ENCODE data around the gene AMMECR1L.

The AMMECR1L gene

GRCh38 chr2:127927384-127927783, 41.6 kb upstream of the AMMECR1L start:
- no peak for DNase-seq (ENCODE audit: low read depth in 1 of 2, low spot score in 1 of 2)
- no peaks in the 10 kb centered on the region for H3K27me3 ChIP-seq (ENCODE audit: insufficient read depth, poor library complexity, severe bottlenecking)
- TF ChIP-seq GABPA (IDR thresholded peaks at IDR 0.05; ENCODE audit: low read depth), result no peak
- no peak for TF ChIP-seq CTCF (IDR thresholded peaks at IDR 0.05; ENCODE audit: insufficient read depth, low read length)
- TF ChIP-seq, protein P1, sequence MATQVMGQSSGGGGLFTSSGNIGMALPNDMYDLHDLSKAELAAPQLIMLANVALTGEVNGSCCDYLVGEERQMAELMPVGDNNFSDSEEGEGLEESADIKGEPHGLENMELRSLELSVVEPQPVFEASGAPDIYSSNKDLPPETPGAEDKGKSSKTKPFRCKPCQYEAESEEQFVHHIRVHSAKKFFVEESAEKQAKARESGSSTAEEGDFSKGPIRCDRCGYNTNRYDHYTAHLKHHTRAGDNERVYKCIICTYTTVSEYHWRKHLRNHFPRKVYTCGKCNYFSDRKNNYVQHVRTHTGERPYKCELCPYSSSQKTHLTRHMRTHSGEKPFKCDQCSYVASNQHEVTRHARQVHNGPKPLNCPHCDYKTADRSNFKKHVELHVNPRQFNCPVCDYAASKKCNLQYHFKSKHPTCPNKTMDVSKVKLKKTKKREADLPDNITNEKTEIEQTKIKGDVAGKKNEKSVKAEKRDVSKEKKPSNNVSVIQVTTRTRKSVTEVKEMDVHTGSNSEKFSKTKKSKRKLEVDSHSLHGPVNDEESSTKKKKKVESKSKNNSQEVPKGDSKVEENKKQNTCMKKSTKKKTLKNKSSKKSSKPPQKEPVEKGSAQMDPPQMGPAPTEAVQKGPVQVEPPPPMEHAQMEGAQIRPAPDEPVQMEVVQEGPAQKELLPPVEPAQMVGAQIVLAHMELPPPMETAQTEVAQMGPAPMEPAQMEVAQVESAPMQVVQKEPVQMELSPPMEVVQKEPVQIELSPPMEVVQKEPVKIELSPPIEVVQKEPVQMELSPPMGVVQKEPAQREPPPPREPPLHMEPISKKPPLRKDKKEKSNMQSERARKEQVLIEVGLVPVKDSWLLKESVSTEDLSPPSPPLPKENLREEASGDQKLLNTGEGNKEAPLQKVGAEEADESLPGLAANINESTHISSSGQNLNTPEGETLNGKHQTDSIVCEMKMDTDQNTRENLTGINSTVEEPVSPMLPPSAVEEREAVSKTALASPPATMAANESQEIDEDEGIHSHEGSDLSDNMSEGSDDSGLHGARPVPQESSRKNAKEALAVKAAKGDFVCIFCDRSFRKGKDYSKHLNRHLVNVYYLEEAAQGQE (IDR thresholded peaks at IDR 0.05; ENCODE audit: insufficient replicate concordance, low read depth), result no peak
- no peak for TF ChIP-seq POLR2AphosphoS5 (IDR thresholded peaks at IDR 0.05; ENCODE audit: low read depth)
- no peak for TF ChIP-seq SPI1 (IDR thresholded peaks at IDR 0.05; ENCODE audit: borderline replicate concordance, low read depth)
- H3K4me3 ChIP-seq (replicated peaks; ENCODE audit: insufficient read depth, low read length), result no peak overlapping the region
- no peak overlapping the region for H3K27ac ChIP-seq (replicated peaks)

DNA sequence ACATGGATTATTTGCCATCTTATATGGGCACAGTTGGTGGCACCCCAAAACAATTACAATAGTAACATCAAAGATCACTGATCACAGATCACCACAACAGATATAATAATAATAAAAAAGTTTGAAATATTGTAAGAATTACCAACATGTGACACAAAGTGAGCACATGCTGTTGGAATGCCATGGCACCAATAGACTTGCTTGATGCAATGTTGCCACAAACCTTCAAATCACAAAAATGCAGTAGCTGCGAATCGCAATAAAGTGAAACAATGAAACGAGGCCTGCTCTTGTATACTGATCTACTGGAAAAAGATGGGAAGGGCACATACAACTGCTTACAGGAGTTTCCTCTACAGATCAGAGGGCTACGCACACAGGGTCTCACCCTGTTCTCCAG, 32.2 kb upstream of the AMMECR1L start:
- TF ChIP-seq SPI1 (IDR thresholded peaks at IDR 0.05; ENCODE audit: borderline replicate concordance, low read depth) (no peak), CTCF (IDR thresholded peaks at IDR 0.05; ENCODE audit: insufficient read depth, low read length) (no peak), POLR2AphosphoS5 (IDR thresholded peaks at IDR 0.05; ENCODE audit: low read depth) (no peak), GABPA (IDR thresholded peaks at IDR 0.05; ENCODE audit: low read depth) (no peak)
- TF ChIP-seq, protein P1 (IDR thresholded peaks at IDR 0.05; ENCODE audit: insufficient replicate concordance, low read depth), result no peak
- no peak overlapping the region for H3K4me3 ChIP-seq (replicated peaks; ENCODE audit: insufficient read depth, low read length)
- no peak overlapping the region for H3K27ac ChIP-seq (replicated peaks)
- no peaks in the 10 kb centered on the region for H3K27me3 ChIP-seq (ENCODE audit: insufficient read depth, poor library complexity, severe bottlenecking)
- no peak for DNase-seq (ENCODE audit: low read depth in 1 of 2, low spot score in 1 of 2)

DNA sequence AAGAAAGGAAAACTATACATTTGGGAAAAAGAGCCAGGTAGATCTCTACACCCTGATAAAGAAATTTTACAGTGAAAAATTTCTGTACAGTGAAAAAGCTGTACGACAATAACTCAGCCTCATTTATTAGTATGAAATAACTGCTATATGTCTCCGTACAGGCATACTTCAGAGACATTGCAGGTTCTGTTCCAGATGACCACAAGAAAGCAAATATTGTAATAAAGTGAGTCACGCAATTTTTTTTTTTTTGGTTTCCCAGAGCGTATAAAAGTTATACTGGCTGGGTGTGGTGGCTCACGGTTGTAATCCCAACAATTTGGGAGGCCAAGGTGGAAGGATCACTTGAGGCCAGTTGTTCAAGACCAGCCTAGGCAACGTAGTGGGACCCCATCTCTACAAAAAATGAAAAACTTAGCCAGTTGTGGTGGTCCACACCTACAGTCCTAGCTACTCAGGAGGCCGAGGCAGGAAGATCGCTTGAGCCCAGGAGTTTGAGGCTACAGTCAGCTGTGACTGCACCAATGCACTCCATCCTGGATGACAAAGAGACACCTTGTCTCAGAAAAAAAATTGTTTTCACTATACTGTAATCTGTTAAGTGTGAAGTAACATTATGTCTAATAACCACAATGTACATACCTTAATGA, 28.2 kb upstream of the AMMECR1L start:
- no peak for DNase-seq (ENCODE audit: low read depth in 1 of 2, low spot score in 1 of 2)
- H3K27ac ChIP-seq (replicated peaks), result no peak overlapping the region
- no peak overlapping the region for H3K4me3 ChIP-seq (replicated peaks; ENCODE audit: insufficient read depth, low read length)
- no peaks in the 10 kb centered on the region for H3K27me3 ChIP-seq (ENCODE audit: insufficient read depth, poor library complexity, severe bottlenecking)
- TF ChIP-seq GABPA (IDR thresholded peaks at IDR 0.05; ENCODE audit: low read depth) (no peak), POLR2AphosphoS5 (IDR thresholded peaks at IDR 0.05; ENCODE audit: low read depth) (no peak), SPI1 (IDR thresholded peaks at IDR 0.05; ENCODE audit: borderline replicate concordance, low read depth) (no peak), CTCF (IDR thresholded peaks at IDR 0.05; ENCODE audit: insufficient read depth, low read length) (no peak)
- TF ChIP-seq, protein P1 (IDR thresholded peaks at IDR 0.05; ENCODE audit: insufficient replicate concordance, low read depth), result no peak
